ENCODE measurements around the gene C11orf21.

GRCh38 chr11:2305788-2306451, 4.2 kb upstream of the C11orf21 start:
- TF ChIP-seq CTCF (IDR thresholded peaks at IDR 0.05) (no peak), EP300 (IDR thresholded peaks at IDR 0.05) (no peak), POLR2A (IDR thresholded peaks at IDR 0.05) (no peak), POLR2AphosphoS5 (IDR thresholded peaks at IDR 0.05) (no peak)
